ENCODE results near the gene ZNRF3. TPM values are rescaled to one million over a fixed set of nuclear protein-coding genes. Genes with fewer than 3 reads are reported as not detected.

Gene ZNRF3
- total RNA-seq, 1 donor from 2014 or later = 7.3 TPM

DNA sequence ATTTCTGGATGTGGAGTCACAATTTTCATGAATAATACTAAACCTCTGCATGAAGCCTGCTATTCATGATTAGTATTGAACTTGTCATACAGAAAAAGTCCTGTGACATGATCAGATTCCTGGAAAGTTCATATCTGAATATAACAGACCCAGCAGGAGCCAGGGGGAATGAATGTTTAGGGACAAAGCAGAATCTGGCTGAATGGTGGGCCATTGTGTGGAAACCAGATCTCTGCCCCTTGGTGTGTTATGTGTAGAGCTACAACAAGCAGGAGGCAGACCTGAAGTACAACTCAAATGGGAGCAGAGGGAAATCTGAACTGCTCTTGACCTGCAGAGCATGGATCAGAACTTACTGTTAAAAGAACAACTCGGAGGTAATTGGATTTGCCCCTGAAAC, 219.7 kb downstream of the ZNRF3 start:
- no peak for FAIRE-seq
- DNase-seq (ENCODE audit: low spot score in 2 of 2) = no peak

DNA sequence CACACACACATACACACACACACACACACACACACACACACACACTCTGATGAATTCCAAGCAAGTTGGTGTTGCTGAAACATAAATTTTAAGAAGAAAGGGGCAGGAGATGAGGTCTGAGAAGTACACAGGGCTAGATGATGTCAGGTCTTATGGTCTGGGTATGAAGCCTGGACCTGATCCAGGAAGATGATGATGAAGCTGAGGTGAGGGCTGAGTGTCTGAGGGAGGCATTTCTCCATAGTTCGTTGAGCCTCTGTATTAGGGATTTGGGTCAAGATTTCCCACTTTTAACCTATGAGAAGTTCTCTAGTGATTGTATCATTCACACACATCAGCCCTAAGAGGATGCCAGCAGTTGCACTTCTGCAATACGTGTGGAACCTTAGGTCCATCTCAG, 222.1 kb downstream of the ZNRF3 start:
- no peak for DNase-seq (ENCODE audit: low spot score in 2 of 2)
- no peak for FAIRE-seq

DNA sequence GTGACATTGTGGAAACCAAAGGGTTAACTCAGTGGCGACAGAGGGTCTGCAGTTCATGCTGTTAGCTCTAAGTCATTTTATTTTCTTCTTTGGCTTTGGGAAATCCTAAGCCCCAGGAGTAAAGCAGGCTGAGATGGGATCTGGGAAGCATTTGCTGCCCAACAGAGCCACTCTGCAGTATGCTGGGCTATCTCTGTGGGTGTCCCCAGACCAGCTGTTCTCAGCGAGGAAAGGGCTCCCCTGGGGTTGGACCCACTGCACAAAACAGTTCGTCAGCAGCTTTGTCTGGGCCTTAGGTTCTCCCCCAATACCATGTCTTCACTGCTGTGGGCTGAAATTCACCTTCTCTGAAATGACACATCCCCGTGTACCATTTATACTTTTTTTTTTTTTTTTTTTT, 223.5 kb downstream of the ZNRF3 start:
- FAIRE-seq = no peak

More for the DNA sequence above, 223.5 kb downstream of the ZNRF3 start:
- DNase-seq (ENCODE audit: low spot score in 2 of 2) = no peak

Small RNA genes lying within 50 kb of the gene (small RNA-seq; reads per million reads assigned to genes)
- gene Z93930.1 = not detected

Other genes starting within 250 kb of the ZNRF3 start
- gene TTC28, start 203.7 kb upstream of the ZNRF3 start, total RNA-seq = 79.5 TPM
- gene CHEK2, start 141.8 kb upstream of the ZNRF3 start, total RNA-seq = 4.1 TPM
- 6.9 TPM for gene HSCB, start 141.5 kb upstream of the ZNRF3 start, total RNA-seq
- gene CCDC117, start 110.9 kb upstream of the ZNRF3 start, total RNA-seq = 27.3 TPM
- gene XBP1, start 83.0 kb upstream of the ZNRF3 start, total RNA-seq = 45.2 TPM
- gene C22orf31, start 178.3 kb downstream of the ZNRF3 start, total RNA-seq = 0.41 TPM
- 6.9 TPM for gene KREMEN1, start 189.5 kb downstream of the ZNRF3 start, total RNA-seq